ENCODE measurements around the gene CABP5. TPM values are rescaled to one million over a fixed set of nuclear protein-coding genes. Genes with fewer than 3 reads are reported as not detected.
"Not testable (repeated sequence)": the region's sequence is repeated elsewhere in the genome, so short reads cannot be mapped to it uniquely, and the experiment has no call there.

The CABP5 gene
- total RNA-seq, 4 donors from 2014 or later = not detected

DNA sequence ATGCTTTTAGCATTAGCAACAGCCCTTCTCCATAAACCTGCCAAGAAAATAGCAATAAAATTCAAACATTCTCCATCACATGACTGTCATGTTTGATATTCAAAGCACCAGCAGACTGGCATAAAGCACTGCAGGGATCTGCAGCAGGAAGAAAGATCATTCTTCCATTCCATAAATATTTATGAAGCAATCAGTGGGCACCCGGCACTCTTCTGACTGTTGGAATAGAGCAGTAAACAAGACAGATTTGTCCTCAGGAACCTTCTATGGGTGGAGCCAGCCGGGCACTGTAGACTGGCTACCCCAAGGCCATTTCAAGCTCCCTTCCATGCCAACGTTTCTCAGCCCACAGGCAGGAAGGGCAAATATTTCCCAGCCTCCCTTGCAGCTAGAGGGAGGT is 41.2 kb upstream of the CABP5 start:
- no peaks in the 10 kb centered on the region for H3K27me3 ChIP-seq
- no peak overlapping the region for H3K4me3 ChIP-seq
- H3K4me1 ChIP-seq = peaks cover 0 to 19% (median 10%) of the 10 kb centered on the region in 4 donors
- WGBS = 40% methylated on average over 3 of the region's 3 CpGs
- TF ChIP-seq EP300 (IDR thresholded peaks at IDR 0.05) (no peak), CTCF (IDR thresholded peaks at IDR 0.05) (no peak), POLR2AphosphoS5 (IDR thresholded peaks at IDR 0.05) (no peak), POLR2A (IDR thresholded peaks at IDR 0.05; ENCODE audit: low read depth) (no peak)
- intact Hi-C loops (cut with DNase I) = no loop called here
- no peak for DNase-seq (ENCODE audit: extremely low spot score)
- H3K36me3 ChIP-seq = peaks cover 0 to 17% (median 0%) of the 10 kb centered on the region in 4 donors
- H3K27ac ChIP-seq (replicated peaks in 1 of 4) = no peak overlapping the region
- H3K9me3 ChIP-seq = no peaks in the 10 kb centered on the region

- TF ChIP-seq CTCF (IDR thresholded peaks at IDR 0.05) = no peak
- TF ChIP-seq EP300 (IDR thresholded peaks at IDR 0.05) = no peak
- no peak for TF ChIP-seq POLR2A (IDR thresholded peaks at IDR 0.05; ENCODE audit: low read depth)
- no peak for TF ChIP-seq POLR2AphosphoS5 (IDR thresholded peaks at IDR 0.05)
- no peak for DNase-seq (ENCODE audit: extremely low spot score)
- intact Hi-C loops (cut with DNase I) = no loop called here
- Histone ChIP-seq H3K9me3 (no peaks in the 10 kb centered on the region), H3K27me3 (no peaks in the 10 kb centered on the region), H3K4me1 (peaks cover 0 to 13% (median 7%) of the 10 kb centered on the region in 4 donors), H3K36me3 (peaks cover 0 to 26% (median 9%) of the 10 kb centered on the region in 4 donors), H3K27ac (replicated peaks in 1 of 4) (no peak overlapping the region), H3K4me3 (no peak overlapping the region)
- 94% methylated on average over 5 of the region's 5 CpGs for WGBS
Measured at GRCh38 chr19:48081106-48081505, 37.2 kb upstream of the CABP5 start.

DNA sequence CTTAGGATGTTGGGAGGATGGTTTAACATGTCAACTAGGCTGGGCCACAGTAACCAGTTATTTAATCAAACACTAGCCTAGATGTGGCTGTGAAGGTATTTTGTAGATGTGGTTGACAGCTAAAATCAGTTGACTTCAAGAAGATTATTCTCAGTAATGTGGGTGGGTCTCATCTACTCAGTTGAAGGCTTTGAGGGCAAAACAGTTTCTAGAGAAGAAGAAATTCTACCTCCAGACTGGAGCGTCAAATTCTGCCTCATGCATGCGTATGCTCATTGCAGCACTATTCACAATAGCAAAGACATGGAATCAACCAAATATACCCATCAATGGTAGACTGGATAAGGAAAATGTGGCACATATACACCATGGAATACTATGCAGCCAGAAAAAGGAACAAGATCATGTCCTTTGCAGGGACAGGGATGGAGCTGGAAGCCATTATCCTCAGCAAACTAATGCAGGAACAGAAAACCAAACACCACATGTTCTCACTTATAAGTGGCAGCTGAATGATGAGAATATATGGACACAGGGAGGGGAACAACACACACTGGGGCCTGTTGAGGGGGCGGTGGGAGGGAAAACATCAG is 26.4 kb upstream of the CABP5 start:
- H3K27ac ChIP-seq (replicated peaks in 1 of 4); H3K27me3 ChIP-seq; H3K4me3 ChIP-seq; intact Hi-C loops (cut with DNase I); DNase-seq (ENCODE audit: extremely low spot score); H3K9me3 ChIP-seq; H3K4me1 ChIP-seq: not testable (repeated sequence)
- H3K36me3 ChIP-seq = peaks cover 0 to 46% (median 29%) of the 10 kb centered on the region in 4 donors
- WGBS = 95% methylated on average over 3 of the region's 3 CpGs

DNA sequence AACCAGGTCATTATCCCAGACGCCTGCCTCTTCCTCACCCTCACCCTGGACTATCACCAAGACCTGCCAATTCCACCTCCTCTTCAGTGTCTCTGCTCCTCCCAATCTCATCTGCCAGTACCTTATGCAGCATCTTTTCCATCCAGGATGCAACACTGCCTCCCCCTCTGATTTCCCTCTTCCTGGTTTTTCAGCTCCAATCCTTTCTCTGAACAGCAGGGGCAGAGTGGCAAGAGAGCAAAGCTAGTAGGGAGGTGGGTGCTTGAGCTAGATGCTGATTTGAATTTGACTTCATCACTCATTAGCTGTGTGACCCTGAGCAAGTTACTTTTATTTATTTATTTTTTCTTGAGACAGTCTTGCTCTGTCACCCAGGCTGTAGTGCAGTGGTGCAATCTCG is 25.6 kb upstream of the CABP5 start:
- TF ChIP-seq EP300 (IDR thresholded peaks at IDR 0.05) (no peak), POLR2AphosphoS5 (IDR thresholded peaks at IDR 0.05) (no peak), POLR2A (IDR thresholded peaks at IDR 0.05; ENCODE audit: low read depth) (no peak), CTCF (IDR thresholded peaks at IDR 0.05) (no peak)
- intact Hi-C loops (cut with DNase I) = no loop called here
- Histone ChIP-seq H3K4me1 (peaks cover 0 to 10% (median 0%) of the 10 kb centered on the region in 4 donors), H3K36me3 (peaks cover 0 to 49% (median 27%) of the 10 kb centered on the region in 4 donors), H3K9me3 (no peaks in the 10 kb centered on the region), H3K27ac (replicated peaks in 1 of 4) (no peak overlapping the region), H3K4me3 (no peak overlapping the region), H3K27me3 (no peaks in the 10 kb centered on the region)
- WGBS = 72% methylated on average over 2 of the region's 2 CpGs
- no peak for DNase-seq (ENCODE audit: extremely low spot score)

DNA sequence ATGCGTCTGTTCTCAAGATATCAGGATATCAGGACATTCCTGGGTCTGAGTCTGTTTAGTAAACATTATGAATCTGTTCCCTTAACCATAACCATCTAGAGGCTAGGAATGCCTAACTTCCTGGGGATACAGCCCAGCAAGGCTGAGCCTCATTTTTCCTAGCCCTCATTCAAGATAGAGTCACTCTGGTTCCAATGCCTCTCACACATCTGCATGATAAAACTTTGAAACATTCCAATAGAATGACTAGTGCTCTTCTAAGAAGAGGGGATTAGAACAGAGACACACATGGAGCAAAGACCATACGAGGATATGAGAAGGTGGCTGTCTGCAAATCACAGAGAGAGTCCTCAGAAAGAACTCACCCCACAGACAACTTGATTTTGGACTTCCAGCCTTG is 20.6 kb upstream of the CABP5 start:
- Histone ChIP-seq H3K4me3 (no peak overlapping the region), H3K36me3 (peaks cover 0 to 56% (median 20%) of the 10 kb centered on the region in 4 donors), H3K27me3 (no peaks in the 10 kb centered on the region), H3K27ac (replicated peaks in 1 of 4) (no peak overlapping the region), H3K9me3 (no peaks in the 10 kb centered on the region), H3K4me1 (peaks cover 0 to 21% (median 2%) of the 10 kb centered on the region in 4 donors)
- 95% methylated on average over 2 of the region's 2 CpGs for WGBS
- intact Hi-C loops (cut with DNase I) = no loop called here
- DNase-seq (ENCODE audit: extremely low spot score) = no peak
- TF ChIP-seq CTCF (IDR thresholded peaks at IDR 0.05) (no peak), POLR2AphosphoS5 (IDR thresholded peaks at IDR 0.05) (no peak), EP300 (IDR thresholded peaks at IDR 0.05) (no peak), POLR2A (IDR thresholded peaks at IDR 0.05; ENCODE audit: low read depth) (no peak)

Measured in esophagus muscularis mucosa (tissue), 4 donors.